Prostate gland (tissue), 2 donors: Measurements from ENCODE around the gene PRAMEF11.
"Not testable (repeated sequence)": the region's sequence is repeated elsewhere in the genome, so short reads cannot be mapped to it uniquely, and the experiment has no call there.

Source experiments
- CTCF ChIP-seq, 4 experiments: fragments of 200-600 bp in 2 of 4; fragments of 450-650 bp in 2 of 4; sonication (generic) in 2 of 4; IDR thresholded peaks; 1 replicate in 3 of 4; 2 replicates in 1 of 4; pipeline ENCODE4 v1.5.1; 2016 to 2019; ENCODE audit warnings: antibody characterized with exemption in 4 of 4, mild to moderate bottlenecking in 2 of 4, moderate library complexity in 2 of 4
- POLR2A ChIP-seq: fragments of 450-650 bp; IDR thresholded peaks from one replicate; pipeline ENCODE4 v1.6.1; 2016; ENCODE audit warnings: antibody characterized with exemption, mild to moderate bottlenecking

GRCh38 chr1:12878453-12878852, 47.2 kb upstream of the PRAMEF11 start:
- TF ChIP-seq CTCF (IDR thresholded peaks at IDR 0.05); POLR2A: not testable (repeated sequence)
